Measurements from ENCODE around the gene ELP4.

Gene ELP4

GRCh38 chr11:31651822-31652221 is 142.3 kb downstream of the ELP4 start:
- no peak for DNase-seq (ENCODE audit: low read depth)
- H3K4me3 ChIP-seq (ENCODE audit: low read depth, low read length): no peak overlapping the region
- TF ChIP-seq CTCF (IDR thresholded peaks at IDR 0.05; ENCODE audit: low read depth, low read length, missing control alignments): no peak

- DNase-seq (ENCODE audit: low read depth): no peak
- TF ChIP-seq CTCF (IDR thresholded peaks at IDR 0.05; ENCODE audit: low read depth, low read length, missing control alignments): no peak
- no peak overlapping the region for H3K4me3 ChIP-seq (ENCODE audit: low read depth, low read length)
Measured at GRCh38 chr11:31652528-31652927, 143.0 kb downstream of the ELP4 start.

- H3K4me3 ChIP-seq (ENCODE audit: low read depth, low read length): no peak overlapping the region
- DNase-seq (ENCODE audit: low read depth): no peak
- TF ChIP-seq CTCF (IDR thresholded peaks at IDR 0.05; ENCODE audit: low read depth, low read length, missing control alignments): no peak
Measured at GRCh38 chr11:31655483-31655882, 145.9 kb downstream of the ELP4 start.

- DNase-seq (ENCODE audit: low read depth): no peak
- TF ChIP-seq CTCF (IDR thresholded peaks at IDR 0.05; ENCODE audit: low read depth, low read length, missing control alignments): no peak
- H3K4me3 ChIP-seq (ENCODE audit: low read depth, low read length): no peak overlapping the region
Measured at GRCh38 chr11:31656051-31656450, 146.5 kb downstream of the ELP4 start.

- no peak for DNase-seq (ENCODE audit: low read depth)
- no peak for TF ChIP-seq CTCF (IDR thresholded peaks at IDR 0.05; ENCODE audit: low read depth, low read length, missing control alignments)
Measured at GRCh38 chr11:31657091-31657490, 147.5 kb downstream of the ELP4 start.

GRCh38 chr11:31664129-31664528 is 154.6 kb downstream of the ELP4 start:
- no peak for DNase-seq (ENCODE audit: low read depth)
- H3K4me3 ChIP-seq (ENCODE audit: low read depth, low read length): no peak overlapping the region
- TF ChIP-seq CTCF (IDR thresholded peaks at IDR 0.05; ENCODE audit: low read depth, low read length, missing control alignments): no peak

More at GRCh38 chr11:31657091-31657490, 147.5 kb downstream of the ELP4 start:
- H3K4me3 ChIP-seq (ENCODE audit: low read depth, low read length): no peak overlapping the region

GRCh38 chr11:31664954-31665353 is 155.4 kb downstream of the ELP4 start:
- no peak overlapping the region for H3K4me3 ChIP-seq (ENCODE audit: low read depth, low read length)
- TF ChIP-seq CTCF (IDR thresholded peaks at IDR 0.05; ENCODE audit: low read depth, low read length, missing control alignments): no peak
- DNase-seq (ENCODE audit: low read depth): no peak

Data from GM12864 (cell line).